DOHH2 (cell line): Measurements from ENCODE around the gene NIPAL3.

Experiments
- CTCF ChIP-seq: fragments of 200-600 bp; sonication (generic); IDR thresholded peaks from one replicate; pipeline ENCODE4 v1.5.1; 2014; ENCODE audit warnings: antibody characterized with exemption, mild to moderate bottlenecking, low read depth, low read length; ENCODE audit not compliant: poor library complexity, severe bottlenecking
- EZH2phosphoT487 ChIP-seq: fragments of 200-600 bp; sonication (generic); IDR thresholded peaks from 2 replicates; pipeline ENCODE4 v1.6.1; 2017; ENCODE audit warnings: borderline replicate concordance, mild to moderate bottlenecking, antibody characterized with exemption, low read length, moderate library complexity, mixed read lengths

GRCh38 chr1:24465099-24465498, 49.5 kb downstream of the NIPAL3 start:
- TF ChIP-seq CTCF, result no peak
- TF ChIP-seq EZH2phosphoT487, result no peak
